GM12878 (cell line): ENCODE results near the gene STARD3.

Source experiments
- ATF7 ChIP-seq: fragments of 450-650 bp; IDR thresholded peaks from 2 replicates; pipeline ENCODE4 v1.6.1; 2016; ENCODE audit warnings: low read depth, mild to moderate bottlenecking
- BCL3 ChIP-seq: IDR thresholded peaks from 2 replicates; pipeline ENCODE4 v1.6.1; 2011; ENCODE audit warnings: borderline replicate concordance, low read depth, mild to moderate bottlenecking, moderate library complexity, low read length; ENCODE audit not compliant: insufficient read depth, poor library complexity, severe bottlenecking
- BHLHE40 ChIP-seq, 2 experiments: fragments of 450-650 bp in 1 of 2; IDR thresholded peaks; 2 replicates each; pipeline ENCODE4 v1.6.1; 2011 to 2017; ENCODE audit warnings: low read depth in 2 of 2, borderline replicate concordance in 1 of 2, improper control_type of control experiment in 1 of 2, low read length in 1 of 2, mild to moderate bottlenecking in 1 of 2
- BRCA1 ChIP-seq: IDR thresholded peaks from 2 replicates; pipeline ENCODE4 v1.6.1; 2011; ENCODE audit warnings: low read depth, low read length, improper control_type of control experiment
- CBX5 ChIP-seq: sonication (generic); IDR thresholded peaks from 2 replicates; pipeline ENCODE4 v1.6.1; 2016; ENCODE audit warnings: low read depth, moderate library complexity, mild to moderate bottlenecking, inconsistent platforms
- CTCF ChIP-seq, 3 experiments: IDR thresholded peaks in 2 of 3; conservative IDR thresholded peaks in 1 of 3; 2 replicates each; pipeline ENCODE4 v1.5.1; 2011; ENCODE audit warnings: low read depth in 3 of 3, low read length in 3 of 3, mild to moderate bottlenecking in 3 of 3, control low read depth in 2 of 3, moderate library complexity in 2 of 3, inconsistent platforms in 1 of 3, mixed read lengths in 1 of 3; ENCODE audit not compliant: control insufficient read depth in 2 of 3, insufficient read depth in 1 of 3; ENCODE audit errors: extremely low read depth in 1 of 3
- EGR1 ChIP-seq, 2 experiments: IDR thresholded peaks; 1 replicate in 1 of 2; 2 replicates in 1 of 2; pipeline ENCODE4 v1.6.1; 2011 to 2012; ENCODE audit warnings: low read depth in 2 of 2, low read length in 2 of 2, borderline replicate concordance in 1 of 2, mild to moderate bottlenecking in 1 of 2, moderate library complexity in 1 of 2
- JUNB ChIP-seq: IDR thresholded peaks from 2 replicates; pipeline ENCODE4 v1.6.1; 2016; ENCODE audit warnings: antibody characterized with exemption, mild to moderate bottlenecking
- POLR2A ChIP-seq: IDR thresholded peaks from 2 replicates; pipeline ENCODE4 v1.6.1; 2011; ENCODE audit warnings: low read depth, mild to moderate bottlenecking, low read length
- RAD21 ChIP-seq: IDR thresholded peaks from 2 replicates; pipeline ENCODE4 v1.6.1; 2011; ENCODE audit warnings: mild to moderate bottlenecking, low read depth, low read length, moderate library complexity; ENCODE audit not compliant: insufficient read depth
- SP1 ChIP-seq: IDR thresholded peaks from one replicate; pipeline ENCODE4 v1.6.1; 2011; ENCODE audit warnings: low read depth, low read length
- USF2 ChIP-seq: IDR thresholded peaks from 2 replicates; pipeline ENCODE4 v1.6.1; 2011; ENCODE audit warnings: low read depth, low read length, improper control_type of control experiment, borderline replicate concordance
- YY1 ChIP-seq: IDR thresholded peaks from 2 replicates; pipeline ENCODE4 v1.6.1; 2011; ENCODE audit warnings: low read depth, mild to moderate bottlenecking, low read length
- ZNF274 ChIP-seq: IDR thresholded peaks from one replicate; pipeline ENCODE4 v1.8.0; 2011; ENCODE audit not compliant: insufficient read length, insufficient read depth

GRCh38 chr17:39642291-39643074 lies 5.5 kb downstream of the STARD3 start:
- TF ChIP-seq POLR2A (no peak), CTCF (IDR thresholded peaks at IDR 0.05 in 2 of 3, conservative IDR thresholded peaks at IDR 0.05 in 1 of 3; ENCODE audit: control insufficient read depth in 2 of 3, extremely low read depth in 1 of 3, insufficient read depth in 1 of 3, low read depth in 3 of 3, low read length in 3 of 3) (no peak), USF2 (no peak), YY1 (no peak), BRCA1 (no peak), RAD21 (no peak), CBX5 (no peak), EGR1 (IDR thresholded peaks at IDR 0.05; ENCODE audit: borderline replicate concordance in 1 of 2, low read depth in 2 of 2, low read length in 2 of 2) (no peak), SP1 (no peak), ZNF274 (no peak), JUNB (no peak), BHLHE40 (IDR thresholded peaks at IDR 0.05; ENCODE audit: borderline replicate concordance in 1 of 2, low read depth in 2 of 2, low read length in 1 of 2) (no peak), ATF7 (no peak), BCL3 (no peak)
